Activated CD4-positive, alpha-beta memory T cell treated with anti-CD3 and anti-CD28 coated beads for 36 hours (primary cell): ENCODE results near the gene XRCC3. TPM values are rescaled to one million over a fixed set of nuclear protein-coding genes. Genes with fewer than 3 reads are reported as not detected.

Source experiments
- CTCF ChIA-PET: fragments of 350-600 bp; sonication (Branson Sonifier 250); formaldehyde crosslinking; loops from one replicate; lab custom pipeline; 2021; ENCODE audit warnings: antibody characterized with exemption, inconsistent platforms; lab: Charles Lee
- POLR2A ChIA-PET: fragments of 350-600 bp; sonication (Branson Sonifier 250); formaldehyde crosslinking; loops from one replicate; lab custom pipeline; 2021; ENCODE audit warnings: antibody characterized with exemption; lab: Charles Lee
- DNase-seq: peaks from one replicate; pipeline ENCODE4 v3.0.0-alpha.2; 2020
- H3K27ac Mint-ChIP-seq: one replicate; pipeline ENCODE4 v1.8.0; 2021; ENCODE audit warnings: mixed read lengths
- H3K27me3 Mint-ChIP-seq: one replicate; pipeline ENCODE4 v1.8.0; 2021; ENCODE audit warnings: mixed read lengths
- H3K36me3 Mint-ChIP-seq: one replicate; pipeline ENCODE4 v1.8.0; 2021; ENCODE audit warnings: mixed read lengths
- H3K4me1 Mint-ChIP-seq: one replicate; pipeline ENCODE4 v1.8.0; 2021; ENCODE audit warnings: low read depth, mixed read lengths
- H3K4me3 Mint-ChIP-seq: one replicate; pipeline ENCODE4 v1.8.0; 2021; ENCODE audit warnings: mild to moderate bottlenecking, mixed read lengths
- H3K9me3 Mint-ChIP-seq: one replicate; pipeline ENCODE4 v1.8.0; 2021; ENCODE audit warnings: mixed read lengths
- intact Hi-C: fragments of 100-400 bp; cut with micrococcal nuclease; formaldehyde crosslinking; loops from one replicate; pipeline ENCODE4 v1.15.1; 2023
- total RNA-seq, 2 experiments: library from RNA; stranded (reverse); gene quantifications; one replicate each; pipeline ENCODE4 v1.2.3, GENCODE V29; 2021

XRCC3 gene
- total RNA-seq, 2 experiments from 2014 or later: 41.9 to 48.5 TPM

GRCh38 chr14:103729496-103730448 lies 14.5 kb upstream of the XRCC3 start:
- ChIA-PET CTCF (no interaction called here), POLR2A (no interaction called here)
- H3K27ac Mint-ChIP-seq: no peak overlapping the region
- no peaks in the 10 kb centered on the region for H3K9me3 Mint-ChIP-seq
- DNase-seq: no peak
- no peaks in the 10 kb centered on the region for H3K4me1 Mint-ChIP-seq
- intact Hi-C loops: no loop called here
- H3K36me3 Mint-ChIP-seq: peaks cover 2% of the 10 kb centered on the region
- H3K4me3 Mint-ChIP-seq: no peak overlapping the region
- H3K27me3 Mint-ChIP-seq: no peaks in the 10 kb centered on the region

GRCh38 chr14:103728721-103729120 lies 13.5 kb upstream of the XRCC3 start:
- Mint-ChIP-seq H3K36me3 (no peaks in the 10 kb centered on the region), H3K27me3 (no peaks in the 10 kb centered on the region), H3K27ac (no peak overlapping the region), H3K9me3 (no peaks in the 10 kb centered on the region), H3K4me1 (no peaks in the 10 kb centered on the region), H3K4me3 (no peak overlapping the region)
- POLR2A ChIA-PET: no interaction called here
- DNase-seq: no peak
- intact Hi-C loops: no loop called here
- CTCF ChIA-PET: interaction anchor here (0.5 kb wide), 1 partner anchor 208 kb away, joined by 3 read pairs; no protein-coding TSS in a partner anchor

DNA sequence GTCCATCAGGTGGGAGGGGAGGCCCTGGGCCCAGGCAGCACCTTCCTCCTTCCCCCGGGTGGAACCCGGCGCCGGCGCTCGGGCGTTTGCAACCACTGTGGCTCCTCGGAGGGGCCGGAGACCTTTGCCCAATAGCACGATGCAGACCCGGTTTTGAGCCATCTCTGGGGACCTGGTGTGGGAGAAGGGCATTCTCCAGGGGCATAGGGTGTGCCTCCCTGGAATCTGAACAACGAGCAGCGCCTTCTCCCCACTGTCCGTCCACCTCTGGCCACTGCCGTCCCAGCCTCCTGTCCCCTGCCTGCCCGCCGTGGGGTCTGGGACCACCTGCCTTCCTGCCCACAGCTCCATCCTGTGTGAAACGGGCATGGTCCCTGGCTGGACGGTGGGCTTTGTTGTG lies 12.9 kb upstream of the XRCC3 start:
- intact Hi-C loops: no loop called here
- CTCF ChIA-PET: interaction anchor here (0.5 kb wide), 1 partner anchor 207 kb away, joined by 3 read pairs; no protein-coding TSS in a partner anchor
- H3K9me3 Mint-ChIP-seq: no peaks in the 10 kb centered on the region
- H3K4me3 Mint-ChIP-seq: no peak overlapping the region
- H3K36me3 Mint-ChIP-seq: no peaks in the 10 kb centered on the region
- DNase-seq: no peak
- no peaks in the 10 kb centered on the region for H3K4me1 Mint-ChIP-seq
- H3K27me3 Mint-ChIP-seq: no peaks in the 10 kb centered on the region
- H3K27ac Mint-ChIP-seq: no peak overlapping the region
- POLR2A ChIA-PET: no interaction called here

DNA sequence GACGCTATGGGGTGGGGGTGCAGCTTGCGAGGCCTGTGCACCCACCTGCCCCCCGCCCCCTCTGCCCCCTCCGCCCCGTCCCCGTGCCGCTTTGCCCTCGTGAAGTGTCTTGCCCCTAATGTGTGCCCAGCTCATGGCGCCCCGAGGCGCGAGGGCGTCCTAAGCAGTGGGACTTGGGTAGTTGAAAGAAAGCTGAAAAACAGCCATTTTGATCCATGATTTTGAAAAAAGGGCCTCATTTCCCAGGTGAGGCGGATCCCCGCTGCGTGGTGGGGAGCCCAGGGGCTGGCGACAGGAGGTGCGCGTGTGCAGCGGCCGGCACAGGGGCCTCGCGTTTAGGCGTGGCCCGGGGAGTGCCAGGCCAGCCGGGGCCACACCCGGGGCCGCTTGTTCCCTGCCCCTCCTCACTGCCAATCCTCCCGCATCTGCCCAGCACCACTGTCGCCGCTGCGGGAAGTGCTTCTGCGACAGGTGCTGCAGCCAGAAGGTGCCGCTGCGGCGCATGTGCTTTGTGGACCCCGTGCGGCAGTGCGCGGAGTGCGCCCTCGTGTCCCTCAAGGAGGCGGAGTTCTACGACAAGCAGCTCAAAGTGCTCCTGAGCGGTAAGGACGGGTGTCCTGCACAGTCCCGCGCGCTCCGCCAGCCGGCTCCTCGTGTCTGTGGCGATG lies 12.2 kb upstream of the XRCC3 start:
- CTCF ChIA-PET: interaction anchor here (1.2 kb wide), 1 partner anchor 14 kb away, joined by 3 read pairs; no protein-coding TSS in a partner anchor
- H3K27ac Mint-ChIP-seq: no peak overlapping the region
- intact Hi-C loops: no loop called here

DNA sequence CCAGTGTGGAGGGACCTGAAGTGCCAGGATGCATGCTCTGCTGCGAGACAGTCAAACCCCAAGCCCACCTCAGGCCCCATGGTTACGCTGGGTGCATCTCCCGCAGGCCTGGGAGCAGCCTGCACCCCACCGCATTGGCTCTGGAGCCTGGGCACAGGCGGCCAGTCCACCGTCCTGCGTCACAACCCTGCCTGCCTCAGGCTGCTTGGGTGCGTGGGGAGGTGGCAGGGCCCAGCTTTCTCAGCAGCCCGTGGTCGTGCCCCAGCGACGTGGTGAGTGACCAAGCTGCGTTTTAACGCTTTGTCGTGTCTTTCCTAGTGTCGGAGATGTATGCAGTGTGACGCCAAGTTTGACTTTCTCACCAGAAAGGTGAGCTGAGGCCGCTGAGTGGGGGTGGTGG lies 11.2 kb upstream of the XRCC3 start:
- Mint-ChIP-seq H3K27ac (no peak overlapping the region), H3K4me1 (peaks cover 5% of the 10 kb centered on the region), H3K9me3 (no peaks in the 10 kb centered on the region), H3K36me3 (no peaks in the 10 kb centered on the region), H3K27me3 (no peaks in the 10 kb centered on the region), H3K4me3 (no peak overlapping the region)
- CTCF ChIA-PET: interaction anchor here (1.2 kb wide), 1 partner anchor 15 kb away, joined by 3 read pairs; no protein-coding TSS in a partner anchor
- intact Hi-C loops: no loop called here
- POLR2A ChIA-PET: no interaction called here
- no peak for DNase-seq

More for the DNA sequence above, 12.2 kb upstream of the XRCC3 start:
- no peak for DNase-seq
- Mint-ChIP-seq H3K9me3 (no peaks in the 10 kb centered on the region), H3K36me3 (no peaks in the 10 kb centered on the region), H3K4me3 (no peak overlapping the region), H3K4me1 (no peaks in the 10 kb centered on the region), H3K27me3 (no peaks in the 10 kb centered on the region)
- POLR2A ChIA-PET: no interaction called here

- Mint-ChIP-seq H3K4me1 (peaks cover 10% of the 10 kb centered on the region), H3K27ac (no peak overlapping the region), H3K4me3 (no peak overlapping the region), H3K36me3 (no peaks in the 10 kb centered on the region), H3K27me3 (no peaks in the 10 kb centered on the region), H3K9me3 (no peaks in the 10 kb centered on the region)
- DNase-seq: no peak
- intact Hi-C loops: no loop called here
- ChIA-PET POLR2A (no interaction called here), CTCF (interaction anchor here (1.2 kb wide), 1 partner anchor 15 kb away, joined by 3 read pairs; no protein-coding TSS in a partner anchor)
Observed at GRCh38 chr14:103725739-103726395, 10.6 kb upstream of the XRCC3 start.

DNA sequence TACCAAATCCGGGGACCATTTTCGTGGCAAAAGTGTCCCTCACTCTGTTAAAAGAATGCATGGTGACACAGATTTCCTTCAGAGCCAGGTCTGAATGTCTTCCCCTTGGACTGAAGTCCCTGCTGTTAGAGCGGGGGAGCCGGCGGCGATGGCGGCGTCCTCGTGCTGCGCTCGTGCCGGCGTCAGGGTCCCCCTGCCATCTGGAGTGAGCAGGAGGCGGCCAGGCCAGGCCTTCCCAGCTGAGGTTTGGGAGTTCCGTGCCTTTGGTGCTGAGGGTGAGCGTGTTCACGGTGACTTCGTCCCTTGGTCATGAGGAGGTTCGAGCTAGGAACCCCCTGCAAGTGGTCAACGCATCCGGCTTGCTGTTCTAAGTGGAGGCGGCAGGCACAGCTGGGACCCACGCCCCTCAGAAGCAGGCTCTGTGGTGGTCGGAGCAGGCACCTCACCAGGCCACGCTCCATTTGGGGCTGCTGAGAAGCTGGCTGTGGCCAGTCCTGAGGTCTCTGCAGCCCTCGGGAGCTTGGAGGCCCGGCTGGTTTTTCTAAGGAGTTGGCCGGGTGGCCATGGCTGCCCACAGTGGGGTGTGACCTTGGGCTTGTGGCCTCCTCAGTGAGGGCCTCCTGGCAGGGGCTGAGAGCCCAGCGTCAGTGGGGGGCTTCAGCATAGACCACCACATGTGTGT lies 9.9 kb upstream of the XRCC3 start:
- H3K9me3 Mint-ChIP-seq: no peaks in the 10 kb centered on the region
- H3K4me1 Mint-ChIP-seq: peaks cover 11% of the 10 kb centered on the region
- no peak for DNase-seq
- intact Hi-C loops: no loop called here
- H3K27ac Mint-ChIP-seq: no peak overlapping the region
- H3K36me3 Mint-ChIP-seq: no peaks in the 10 kb centered on the region
- H3K27me3 Mint-ChIP-seq: no peaks in the 10 kb centered on the region
- ChIA-PET CTCF (no interaction called here), POLR2A (no interaction called here)
- H3K4me3 Mint-ChIP-seq: no peak overlapping the region

DNA sequence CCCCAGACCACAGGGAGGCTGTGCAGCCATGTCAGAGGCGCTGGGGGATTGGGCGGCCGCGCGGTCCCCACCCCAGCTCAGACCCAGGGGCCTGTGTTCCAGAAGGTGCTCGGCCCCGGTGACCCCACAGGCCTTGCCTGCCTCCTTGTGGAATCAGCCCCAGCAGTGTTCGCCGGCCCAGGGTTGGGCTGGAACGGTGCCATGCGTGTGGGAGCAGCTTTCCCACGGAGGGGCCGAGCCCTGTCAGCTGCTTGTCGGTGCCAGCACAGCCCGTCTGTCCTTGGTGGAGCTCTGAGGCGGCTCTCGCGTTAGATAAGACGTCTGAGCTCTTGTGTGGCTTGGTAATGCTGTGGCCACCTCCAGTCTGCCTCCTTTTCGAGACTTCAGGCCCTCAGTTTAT lies 8.9 kb upstream of the XRCC3 start:
- ChIA-PET CTCF (no interaction called here), POLR2A (no interaction called here)
- intact Hi-C loops: no loop called here
- Mint-ChIP-seq H3K9me3 (no peaks in the 10 kb centered on the region), H3K27me3 (no peaks in the 10 kb centered on the region), H3K36me3 (no peaks in the 10 kb centered on the region), H3K4me3 (no peak overlapping the region), H3K27ac (no peak overlapping the region), H3K4me1 (peaks cover 21% of the 10 kb centered on the region)
- DNase-seq: no peak

DNA sequence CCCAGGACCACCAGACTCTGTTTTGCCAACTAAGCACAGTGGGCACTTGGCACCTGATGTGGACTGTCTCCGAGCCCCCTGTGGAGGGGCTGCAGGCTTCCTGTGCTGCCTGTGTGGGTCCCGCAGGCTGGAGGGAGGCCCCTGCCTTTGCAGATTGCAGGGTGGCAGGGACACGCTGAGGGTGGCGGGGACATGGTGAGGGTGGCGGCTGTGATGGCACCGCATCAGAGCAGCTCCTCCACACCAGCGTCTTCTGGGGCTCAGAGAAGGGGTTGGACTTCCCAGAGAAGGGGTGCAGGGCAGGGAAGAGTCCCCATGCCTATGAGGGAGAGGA lies 8.5 kb upstream of the XRCC3 start:
- Mint-ChIP-seq H3K36me3 (no peaks in the 10 kb centered on the region), H3K27ac (no peak overlapping the region), H3K4me3 (no peak overlapping the region), H3K27me3 (no peaks in the 10 kb centered on the region), H3K9me3 (no peaks in the 10 kb centered on the region), H3K4me1 (peaks cover 23% of the 10 kb centered on the region)
- CTCF ChIA-PET: no interaction called here
- no peak for DNase-seq
- intact Hi-C loops: no loop called here
- POLR2A ChIA-PET: no interaction called here

GRCh38 chr14:103721334-103722120 lies 6.3 kb upstream of the XRCC3 start:
- POLR2A ChIA-PET: no interaction called here
- no peak overlapping the region for H3K4me3 Mint-ChIP-seq
- CTCF ChIA-PET: interaction anchor here (1.1 kb wide), 1 partner anchor 25 kb away, joined by 3 read pairs; no protein-coding TSS in a partner anchor

DNA sequence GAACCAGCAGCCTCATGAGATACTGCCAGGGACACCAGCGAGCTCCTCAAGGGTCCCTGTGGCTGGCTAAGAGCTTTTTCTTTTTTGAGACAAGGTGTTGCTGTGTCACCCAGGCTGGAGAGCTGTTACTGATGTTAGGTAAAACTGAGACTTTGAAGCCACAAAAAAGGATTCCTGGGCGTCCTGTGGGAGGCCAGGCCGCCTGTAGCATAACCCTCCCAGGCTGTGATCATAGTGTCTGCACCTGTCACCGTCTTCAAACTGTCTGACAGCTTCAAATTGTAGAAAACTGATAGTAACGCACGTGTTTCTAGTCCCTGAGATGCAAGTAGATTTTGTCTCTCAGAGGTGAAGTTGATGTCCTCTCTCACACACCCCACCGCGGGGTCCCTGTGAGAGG lies 4.5 kb upstream of the XRCC3 start:
- H3K9me3 Mint-ChIP-seq: no peaks in the 10 kb centered on the region
- H3K4me1 Mint-ChIP-seq: peaks cover 43% of the 10 kb centered on the region
- peaks cover 3% of the 10 kb centered on the region for H3K36me3 Mint-ChIP-seq
- POLR2A ChIA-PET: interaction anchor here (0.8 kb wide), 1 partner anchor 45 kb away, joined by 3 read pairs; no protein-coding TSS in a partner anchor
- intact Hi-C loops: no loop called here
- CTCF ChIA-PET: no interaction called here
- no peak overlapping the region for H3K27ac Mint-ChIP-seq
- no peak overlapping the region for H3K4me3 Mint-ChIP-seq
- H3K27me3 Mint-ChIP-seq: peaks cover 2% of the 10 kb centered on the region
- no peak for DNase-seq

More at GRCh38 chr14:103721334-103722120, 6.3 kb upstream of the XRCC3 start:
- Mint-ChIP-seq H3K27me3 (no peaks in the 10 kb centered on the region), H3K27ac (peak overlapping the region; percentile 60), H3K36me3 (no peaks in the 10 kb centered on the region), H3K4me1 (peaks cover 39% of the 10 kb centered on the region), H3K9me3 (no peaks in the 10 kb centered on the region)
- intact Hi-C loops: no loop called here
- peak; percentile 74 for DNase-seq
